Liver (tissue), 9 donors: ENCODE data around the gene IGSF1. TPM values are rescaled to one million over a fixed set of nuclear protein-coding genes. Genes with fewer than 3 reads are reported as not detected.

Source experiments
- DNase-seq: peaks from one replicate; pipeline ENCODE4 v3.0.0-alpha.2; 2017; ENCODE audit warnings: low spot score
- H3K27ac ChIP-seq, 2 donors: one replicate each; pipeline ENCODE4 v1.7.0; 2013; ENCODE audit warnings: inconsistent platforms in 2 of 2, low read length in 2 of 2, control low read depth in 1 of 2, low read depth in 1 of 2, mild to moderate bottlenecking in 1 of 2
- H3K27me3 ChIP-seq, 4 donors: one replicate each; pipeline versions ENCODE4 v1.6.1 to v1.7.0; 2013; ENCODE audit warnings: low read length in 3 of 4, inconsistent platforms in 1 of 4, mild to moderate bottlenecking in 1 of 4, moderate library complexity in 1 of 4; ENCODE audit not compliant: control insufficient read depth in 4 of 4, insufficient read depth in 4 of 4
- H3K36me3 ChIP-seq, 4 donors: one replicate each; pipeline versions ENCODE4 v1.6.1 to v1.7.0; 2013; ENCODE audit warnings: low read length in 3 of 4, mild to moderate bottlenecking in 3 of 4, low read depth in 1 of 4, moderate library complexity in 1 of 4; ENCODE audit not compliant: control insufficient read depth in 4 of 4, insufficient read depth in 3 of 4
- H3K4me1 ChIP-seq, 4 donors: one replicate each; pipeline versions ENCODE4 v1.6.1 to v1.7.0; 2013; ENCODE audit warnings: low read length in 3 of 4, mild to moderate bottlenecking in 3 of 4, moderate library complexity in 1 of 4; ENCODE audit not compliant: control insufficient read depth in 4 of 4, insufficient read depth in 4 of 4
- H3K4me3 ChIP-seq, 3 donors: one replicate each; pipeline versions ENCODE4 v1.6.1 to v1.7.0; 2013; ENCODE audit warnings: low read length in 3 of 3, control low read depth in 1 of 3, low read depth in 1 of 3, mild to moderate bottlenecking in 1 of 3
- H3K9ac ChIP-seq, 2 donors: one replicate each; pipeline ENCODE4 v1.7.0; 2013; ENCODE audit warnings: low read length in 2 of 2, mild to moderate bottlenecking in 2 of 2, moderate library complexity in 2 of 2, control low read depth in 1 of 2, low read depth in 1 of 2
- H3K9me3 ChIP-seq, 4 donors: one replicate each; pipeline versions ENCODE4 v1.6.1 to v1.7.0; 2013; ENCODE audit warnings: low read length in 3 of 4; ENCODE audit not compliant: control insufficient read depth in 4 of 4
- ATF3 ChIP-seq: IDR thresholded peaks from 2 replicates; pipeline ENCODE4 v1.6.1; 2016; ENCODE audit warnings: antibody characterized with exemption
- CTCF ChIP-seq: fragments of 150-350 bp; IDR thresholded peaks from 2 replicates; pipeline ENCODE4 v1.5.1; 2017; ENCODE audit warnings: improper control_type of control experiment, low read depth, low read length; ENCODE audit not compliant: missing input control
- EGR1 ChIP-seq, 2 donors: IDR thresholded peaks; 2 replicates each; pipeline ENCODE4 v1.6.1; 2016 to 2018; ENCODE audit warnings: antibody characterized with exemption in 2 of 2, low read depth in 2 of 2
- FOXA1 ChIP-seq: IDR thresholded peaks from 2 replicates; pipeline ENCODE4 v1.6.1; 2016; ENCODE audit warnings: antibody characterized with exemption
- FOXA2 ChIP-seq: IDR thresholded peaks from 2 replicates; pipeline ENCODE4 v1.6.1; 2016; ENCODE audit warnings: antibody characterized with exemption
- GABPA ChIP-seq, 2 donors: IDR thresholded peaks in 1 of 2; conservative IDR thresholded peaks in 1 of 2; 2 replicates each; pipeline ENCODE4 v1.6.1; 2016; ENCODE audit warnings: antibody characterized with exemption in 2 of 2, mild to moderate bottlenecking in 1 of 2, moderate library complexity in 1 of 2
- HNF4A ChIP-seq, 2 donors: conservative IDR thresholded peaks; 2 replicates each; pipeline ENCODE4 v1.6.1; 2016; ENCODE audit warnings: antibody characterized with exemption in 2 of 2, mild to moderate bottlenecking in 2 of 2
- HNF4G ChIP-seq: IDR thresholded peaks from 2 replicates; pipeline ENCODE4 v1.6.1; 2016; ENCODE audit warnings: antibody characterized with exemption
- JUND ChIP-seq, 2 donors: IDR thresholded peaks; 2 replicates each; pipeline ENCODE4 v1.6.1; 2016; ENCODE audit warnings: antibody characterized with exemption in 2 of 2
- MAX ChIP-seq: IDR thresholded peaks from 2 replicates; pipeline ENCODE4 v1.6.1; 2016; ENCODE audit warnings: antibody characterized with exemption
- NR2F2 ChIP-seq: IDR thresholded peaks from 2 replicates; pipeline ENCODE4 v1.6.1; 2016; ENCODE audit warnings: antibody characterized with exemption
- RAD21 ChIP-seq, 2 donors: IDR thresholded peaks; 2 replicates each; pipeline ENCODE4 v1.6.1; 2016; ENCODE audit warnings: antibody characterized with exemption in 2 of 2, mild to moderate bottlenecking in 2 of 2
- REST ChIP-seq: IDR thresholded peaks from 2 replicates; pipeline ENCODE4 v1.6.1; 2016; ENCODE audit warnings: antibody characterized with exemption, mild to moderate bottlenecking
- RXRA ChIP-seq, 2 donors: IDR thresholded peaks; 2 replicates each; pipeline ENCODE4 v1.6.1; 2017 to 2018; ENCODE audit warnings: antibody characterized with exemption in 2 of 2, mild to moderate bottlenecking in 1 of 2
- SP1 ChIP-seq: IDR thresholded peaks from 2 replicates; pipeline ENCODE4 v1.6.1; 2018; ENCODE audit warnings: antibody characterized with exemption, mild to moderate bottlenecking
- TAF1 ChIP-seq: conservative IDR thresholded peaks from 2 replicates; pipeline ENCODE4 v1.6.1; 2016; ENCODE audit warnings: antibody characterized with exemption, mild to moderate bottlenecking
- YY1 ChIP-seq: IDR thresholded peaks from 2 replicates; pipeline ENCODE4 v1.6.1; 2016; ENCODE audit warnings: antibody characterized with exemption, mild to moderate bottlenecking
- ZBTB33 ChIP-seq: IDR thresholded peaks from 2 replicates; pipeline ENCODE4 v1.6.1; 2016; ENCODE audit warnings: antibody characterized with exemption
- WGBS: extraction: QIAGEN DNeasy Blood & Tissue Kit; methylation state at CpG from one replicate; pipeline ENCODE4 v1.1.7; 2013; 5-methylcytosine and 5-hydroxymethylcytosine counted together
- polyA plus RNA-seq, 2 donors: library from polyadenylated mRNA; stranded (reverse) in 1 of 2; unstranded in 1 of 2; fragments of 200-250 nt in 1 of 2; fragments of >200 nt in 1 of 2; fragmentation: Nextera tagmentation in 1 of 2; extraction: Ambion mirVana in 1 of 2; gene quantifications; one replicate each; pipeline versions ENCODE4 v1.2.1 to v1.2.3, GENCODE V29; 2013 to 2015
- total RNA-seq, 2 donors: library from RNA; depleted of rRNA; stranded (reverse); fragments of >200 nt; gene quantifications; one replicate each; pipeline ENCODE4 v1.2.3, GENCODE V29; 2014
- donor health status: healthy.
- donor health status: healthy.
- donor health status: healthy.
- donor health status: healthy.
- donor health status: healthy.

The IGSF1 gene
- total and polyA plus RNA-seq, 4 donors: 0.15 to 50.7 (median 0.19) TPM

GRCh38 chrX:131226591-131226990 is 62.5 kb downstream of the IGSF1 start:
- H3K9ac ChIP-seq: no peak overlapping the region
- H3K4me1 ChIP-seq: no peaks in the 10 kb centered on the region
- H3K27ac ChIP-seq: no peak overlapping the region
- no peak for TF ChIP-seq YY1
- TF ChIP-seq REST: no peak
- no peak for TF ChIP-seq RAD21 (IDR thresholded peaks at IDR 0.05)
- no peak for TF ChIP-seq EGR1 (IDR thresholded peaks at IDR 0.05; ENCODE audit: low read depth in 2 of 2)
- no peak for TF ChIP-seq ATF3
- TF ChIP-seq FOXA2: no peak
- no peaks in the 10 kb centered on the region for H3K36me3 ChIP-seq
- no peaks in the 10 kb centered on the region for H3K9me3 ChIP-seq
- no peak overlapping the region for H3K4me3 ChIP-seq
- 94% methylated on average over 4 of the region's 4 CpGs for WGBS
- no peak for DNase-seq
- H3K27me3 ChIP-seq: peaks cover 0 to 2% (median 0%) of the 10 kb centered on the region in 4 donors

- H3K4me1 ChIP-seq: no peaks in the 10 kb centered on the region
- H3K4me3 ChIP-seq: no peak overlapping the region
- DNase-seq: no peak
- 86% methylated on average over 2 of the region's 2 CpGs for WGBS
- H3K9ac ChIP-seq: no peak overlapping the region
- no peak overlapping the region for H3K27ac ChIP-seq
- H3K27me3 ChIP-seq: peaks cover 0 to 2% (median 0%) of the 10 kb centered on the region in 4 donors
- TF ChIP-seq JUND (IDR thresholded peaks at IDR 0.05) (no peak), RXRA (IDR thresholded peaks at IDR 0.05) (no peak), MAX (no peak), YY1 (no peak), ZBTB33 (no peak), FOXA1 (no peak), EGR1 (IDR thresholded peaks at IDR 0.05; ENCODE audit: low read depth in 2 of 2) (no peak), SP1 (no peak), FOXA2 (no peak), ATF3 (no peak), HNF4A (conservative IDR thresholded peaks at IDR 0.05) (no peak), HNF4G (no peak), NR2F2 (no peak), GABPA (IDR thresholded peaks at IDR 0.05 in 1 of 2, conservative IDR thresholded peaks at IDR 0.05 in 1 of 2) (no peak), CTCF (no peak), TAF1 (no peak)
- H3K9me3 ChIP-seq: no peaks in the 10 kb centered on the region
- no peaks in the 10 kb centered on the region for H3K36me3 ChIP-seq
These were observed 64.0 kb downstream of the IGSF1 start for GRCh38 chrX:131225078-131225477.
